ENCODE results near the gene BCR.

The BCR gene

DNA sequence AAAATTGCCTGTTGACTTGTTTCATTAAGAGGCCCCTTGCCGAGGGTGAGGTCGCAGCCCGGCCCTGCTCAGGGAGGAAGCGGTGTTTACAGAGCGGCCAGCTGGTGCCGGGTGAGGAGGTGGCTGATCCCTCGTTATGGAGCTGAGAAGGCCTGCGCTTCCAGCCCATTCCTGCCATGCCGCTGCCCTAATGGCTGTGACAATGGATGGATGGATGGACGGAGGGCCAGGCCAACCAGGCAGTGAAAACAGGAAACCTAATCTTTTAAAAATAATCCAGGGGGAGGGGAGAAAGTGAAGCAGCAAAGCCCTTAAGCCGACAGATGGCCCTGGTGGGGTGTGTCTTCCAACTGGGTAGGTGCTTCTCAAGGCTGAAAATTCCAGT lies 38.5 kb downstream of the BCR start:
- no peak for FAIRE-seq

- FAIRE-seq = no peak
Measured at GRCh38 chr22:23219317-23219716, 39.0 kb downstream of the BCR start.

- no peak for FAIRE-seq
Measured at GRCh38 chr22:23219822-23220484, 39.6 kb downstream of the BCR start.

DNA sequence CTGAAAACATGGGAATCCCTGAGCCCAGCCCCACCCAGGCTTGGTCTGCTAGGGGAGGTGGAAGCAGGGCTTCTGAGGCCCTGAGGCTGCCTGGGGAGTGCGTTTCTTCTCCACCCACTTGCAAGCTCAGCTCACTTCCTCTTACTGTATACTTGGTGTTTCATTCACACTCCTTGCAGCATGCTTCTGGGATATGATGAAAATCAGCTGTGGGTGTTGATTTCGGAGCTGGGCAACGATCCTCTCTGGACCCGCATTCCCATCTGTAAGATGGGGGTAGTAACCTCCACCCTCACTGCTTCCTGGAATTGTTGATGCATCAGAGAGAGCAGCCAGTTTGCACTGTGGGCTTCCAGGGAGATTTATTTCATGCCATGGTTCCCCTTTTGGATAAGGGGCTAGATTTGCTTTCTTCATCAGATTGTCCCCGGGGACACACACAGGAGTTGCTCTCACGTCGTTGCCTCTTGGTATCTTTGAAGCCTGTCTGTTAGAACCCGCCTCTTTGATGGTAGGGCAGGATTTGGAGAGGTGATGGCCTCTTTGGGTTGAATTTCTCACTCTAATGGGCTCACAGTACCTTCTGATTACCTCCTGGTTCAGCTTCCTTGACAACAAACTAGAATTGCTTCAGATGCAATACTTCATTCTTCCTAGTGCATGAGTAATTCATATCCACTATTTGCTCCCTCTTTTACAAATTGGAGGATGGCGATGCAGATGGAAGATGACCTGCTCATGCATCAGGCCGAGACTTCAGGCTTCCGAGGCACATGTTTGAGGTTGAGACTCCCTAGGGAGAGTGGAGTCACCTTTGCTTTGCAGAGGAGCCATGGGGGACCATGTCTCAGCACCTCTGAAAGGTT lies 40.4 kb downstream of the BCR start:
- FAIRE-seq = no peak

DNA sequence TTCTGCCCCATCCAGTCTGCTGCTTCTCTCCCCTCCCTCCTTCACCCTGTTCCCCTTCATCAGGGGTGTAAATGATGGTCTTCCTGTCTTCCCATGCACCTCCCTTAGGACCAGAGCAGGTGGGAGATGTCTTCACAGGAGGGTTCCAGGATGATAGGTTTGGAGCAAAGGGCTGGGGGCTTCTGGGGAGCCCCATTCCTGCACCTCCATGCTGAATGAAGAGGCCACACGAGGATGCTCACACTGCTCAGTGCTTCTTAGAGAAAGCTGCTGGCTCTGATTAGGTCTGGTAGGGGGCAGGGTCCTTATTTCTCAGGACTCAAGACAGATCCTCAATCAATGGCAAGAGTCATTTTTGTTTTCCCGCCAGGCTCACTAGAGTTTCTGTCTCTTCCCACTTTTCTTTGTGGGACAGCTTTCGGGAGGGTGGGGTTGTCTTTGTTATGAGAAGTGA lies 41.1 kb downstream of the BCR start:
- FAIRE-seq = no peak

GRCh38 chr22:23222033-23222792 lies 41.9 kb downstream of the BCR start:
- FAIRE-seq = no peak

- FAIRE-seq = no peak
Measured at GRCh38 chr22:23222793-23223568, 42.7 kb downstream of the BCR start.

- FAIRE-seq = no peak
Measured at GRCh38 chr22:23223569-23224317, 43.4 kb downstream of the BCR start.

GRCh38 chr22:23224846-23225245 lies 44.5 kb downstream of the BCR start:
- FAIRE-seq = no peak

- FAIRE-seq = no peak
Measured at GRCh38 chr22:23225337-23225723, 45.0 kb downstream of the BCR start.

GRCh38 chr22:23225724-23226496 lies 45.6 kb downstream of the BCR start:
- no peak for FAIRE-seq

- FAIRE-seq = no peak
Measured at GRCh38 chr22:23226497-23226850, 46.2 kb downstream of the BCR start.

DNA sequence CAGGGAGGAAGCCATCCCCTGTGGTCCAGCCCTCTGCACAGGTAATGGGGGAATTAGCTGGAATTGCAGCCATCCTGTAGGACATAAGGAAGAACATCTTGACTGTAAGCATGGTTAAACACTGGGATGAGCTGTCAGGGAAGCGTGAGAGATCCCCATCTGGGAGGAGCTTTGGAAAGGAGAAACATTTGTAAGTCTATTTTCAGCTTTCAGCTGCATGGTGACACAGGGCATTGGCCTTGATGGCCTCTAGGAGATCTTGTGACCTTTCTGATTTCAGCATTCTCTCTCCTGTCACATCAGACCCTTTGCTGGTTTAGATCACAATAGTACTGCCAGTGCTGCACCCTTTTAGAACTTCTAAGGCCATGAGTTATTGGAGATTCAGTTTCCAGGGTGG lies 47.1 kb downstream of the BCR start:
- no peak for FAIRE-seq

- FAIRE-seq = no peak
Measured at GRCh38 chr22:23228503-23228902, 48.2 kb downstream of the BCR start.

DNA sequence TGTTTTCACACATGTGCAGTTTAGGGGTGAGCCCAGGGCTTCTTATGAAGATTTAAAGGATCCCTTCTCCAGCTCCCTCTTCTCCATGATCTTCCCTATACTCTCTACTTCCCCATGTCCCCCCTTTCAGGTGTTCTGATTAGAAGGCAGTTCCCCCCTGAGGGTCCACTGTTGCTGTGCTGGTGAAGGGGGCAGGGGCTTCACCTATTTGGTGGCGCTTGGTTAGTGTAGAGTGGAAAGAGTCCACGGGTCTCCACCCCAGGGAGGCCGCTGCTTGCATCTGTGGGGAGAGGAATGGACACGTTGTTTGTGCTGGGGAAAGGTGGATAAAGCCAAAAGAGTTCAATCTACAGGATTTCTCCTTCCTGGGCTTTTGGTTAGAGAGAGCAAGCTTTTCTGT lies 49.3 kb downstream of the BCR start:
- no peak for FAIRE-seq

- no peak for FAIRE-seq
Measured at GRCh38 chr22:23230348-23231068, 50.2 kb downstream of the BCR start.

- no peak for FAIRE-seq
Measured at GRCh38 chr22:23231471-23232093, 51.3 kb downstream of the BCR start.

GRCh38 chr22:23232094-23232905 lies 52.0 kb downstream of the BCR start:
- FAIRE-seq = no peak

GRCh38 chr22:23233084-23233531 lies 52.8 kb downstream of the BCR start:
- FAIRE-seq = no peak
